Endothelial cell of umbilical vein (primary cell): ENCODE data around the gene C4orf17.

Experiments
- CTCF ChIP-seq, 2 donors: IDR thresholded peaks; 1 replicate in 1 of 2; 2 replicates in 1 of 2; pipeline ENCODE4 v1.5.1; 2011; ENCODE audit warnings: low read length in 2 of 2, mild to moderate bottlenecking in 2 of 2, moderate library complexity in 2 of 2, control low read depth in 1 of 2, inconsistent platforms in 1 of 2, low read depth in 1 of 2; ENCODE audit not compliant: insufficient read depth in 1 of 2; ENCODE audit errors: extremely low read depth in 1 of 2
- EZH2 ChIP-seq: IDR thresholded peaks from 2 replicates; pipeline ENCODE4 v1.6.1; 2012; ENCODE audit warnings: borderline replicate concordance, low read depth, mild to moderate bottlenecking, moderate library complexity, low read length, inconsistent platforms; ENCODE audit not compliant: severe bottlenecking
- GATA2 ChIP-seq: IDR thresholded peaks from 2 replicates; pipeline ENCODE4 v1.7.0; 2011; ENCODE audit warnings: low read depth, mild to moderate bottlenecking, moderate library complexity, mixed read lengths, low read length; ENCODE audit not compliant: insufficient read length, insufficient read depth
- MAX ChIP-seq: IDR thresholded peaks from 2 replicates; pipeline ENCODE4 v1.6.1; 2011; ENCODE audit not compliant: insufficient read depth, insufficient read length

- TF ChIP-seq CTCF (IDR thresholded peaks at IDR 0.05; ENCODE audit: extremely low read depth in 1 of 2, insufficient read depth in 1 of 2, low read depth in 1 of 2, low read length in 2 of 2), result no peak
- no peak for TF ChIP-seq EZH2
- no peak for TF ChIP-seq MAX
- no peak for TF ChIP-seq GATA2
Measured at GRCh38 chr4:99587803-99588202, 77.0 kb downstream of the C4orf17 start.
